Breast epithelium (tissue), 4 donors: ENCODE measurements around the gene SELENOM. TPM values are rescaled to one million over a fixed set of nuclear protein-coding genes. Genes with fewer than 3 reads are reported as not detected.

Experiments used
- DNase-seq, 2 donors: peaks; one replicate each; pipeline ENCODE4 v3.0.0-alpha.2; 2019; ENCODE audit warnings: low spot score in 2 of 2
- H3K27ac ChIP-seq, 2 donors: fragments of 200-600 bp; sonication (generic) in 1 of 2; one replicate each; pipeline ENCODE4 v1.5.1; 2016 to 2019; ENCODE audit warnings: mild to moderate bottlenecking in 1 of 2
- H3K27me3 ChIP-seq, 2 donors: fragments of 200-600 bp; sonication (generic) in 1 of 2; one replicate each; pipeline versions ENCODE4 v1.5.1 to v1.6.0; 2017 to 2019; ENCODE audit warnings: control low read depth in 1 of 2, mild to moderate bottlenecking in 1 of 2
- H3K36me3 ChIP-seq: fragments of 200-600 bp; one replicate; pipeline ENCODE4 v1.5.1; 2019
- H3K4me1 ChIP-seq, 2 donors: fragments of 200-600 bp; sonication (generic); one replicate each; pipeline ENCODE4 v1.5.1; 2016 to 2019; ENCODE audit warnings: control low read depth in 1 of 2
- H3K4me3 ChIP-seq, 3 donors: fragments of 200-600 bp; sonication (generic); 1 replicate in 2 of 3; 2 replicates in 1 of 3; pipeline ENCODE4 v1.5.1; 2016 to 2019; ENCODE audit warnings: mild to moderate bottlenecking in 3 of 3, moderate library complexity in 2 of 3
- H3K9me3 ChIP-seq, 2 donors: fragments of 200-600 bp; sonication (generic) in 1 of 2; one replicate each; pipeline ENCODE4 v1.5.1; 2016 to 2019; ENCODE audit warnings: control low read depth in 1 of 2
- POLR2A ChIP-seq: fragments of 450-650 bp; IDR thresholded peaks from one replicate; pipeline ENCODE4 v1.6.1; 2016; ENCODE audit warnings: antibody characterized with exemption, mild to moderate bottlenecking, moderate library complexity
- POLR2AphosphoS5 ChIP-seq, 3 donors: sonication (generic); formaldehyde crosslinking; IDR thresholded peaks; one replicate each; pipeline ENCODE4 v1.6.1; 2017; ENCODE audit warnings: antibody characterized with exemption in 3 of 3
- intact Hi-C: fragments of 100-400 bp; cut with DNase I; formaldehyde crosslinking; loops from one replicate; pipeline ENCODE4 v1.15.1; 2023; ENCODE audit warnings: low total_unique reads
- total RNA-seq, 3 donors: library from RNA; depleted of rRNA; stranded (reverse); fragments of >200 nt; gene quantifications; one replicate each; pipeline ENCODE4 v1.1.0, GENCODE V29; 2016
- TF ChIP-seq, protein P1 (sequence below), 3 donors: fragments of 450-650 bp; IDR thresholded peaks; one replicate each; pipeline ENCODE4 v1.5.1; 2016 to 2017; ENCODE audit warnings: antibody characterized with exemption in 3 of 3, mild to moderate bottlenecking in 3 of 3, moderate library complexity in 3 of 3

The SELENOM gene
- total RNA-seq, 3 donors from 2014 or later: 297 to 485 (median 411) TPM

DNA sequence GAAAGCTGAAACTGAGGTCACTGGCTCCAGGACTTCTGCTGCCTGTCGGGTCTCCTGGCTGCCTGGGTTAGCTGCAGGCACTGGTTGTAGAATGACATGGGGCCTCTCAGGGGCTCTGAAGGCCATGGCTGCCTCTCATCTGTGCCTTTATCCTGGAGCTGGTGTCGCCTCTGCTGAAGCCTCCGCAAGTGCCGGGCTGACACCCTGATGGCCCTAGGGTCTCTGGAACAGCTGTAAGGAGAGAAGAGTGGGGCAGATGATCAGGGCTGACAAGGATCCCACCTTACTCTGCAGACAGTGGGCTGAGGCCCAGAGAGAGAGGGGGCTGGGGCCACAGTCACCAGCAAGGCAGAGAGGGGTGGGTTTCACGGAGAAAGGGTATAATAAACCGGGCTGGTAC, 28.3 kb upstream of the SELENOM start:
- Histone ChIP-seq H3K4me1 (peaks cover 0 to 8% of the 10 kb centered on the region in 2 donors), H3K27me3 (no peaks in the 10 kb centered on the region), H3K27ac (no peak overlapping the region), H3K36me3 (no peaks in the 10 kb centered on the region), H3K4me3 (no peak overlapping the region), H3K9me3 (no peaks in the 10 kb centered on the region)
- DNase-seq: no peak
- TF ChIP-seq, protein P1, sequence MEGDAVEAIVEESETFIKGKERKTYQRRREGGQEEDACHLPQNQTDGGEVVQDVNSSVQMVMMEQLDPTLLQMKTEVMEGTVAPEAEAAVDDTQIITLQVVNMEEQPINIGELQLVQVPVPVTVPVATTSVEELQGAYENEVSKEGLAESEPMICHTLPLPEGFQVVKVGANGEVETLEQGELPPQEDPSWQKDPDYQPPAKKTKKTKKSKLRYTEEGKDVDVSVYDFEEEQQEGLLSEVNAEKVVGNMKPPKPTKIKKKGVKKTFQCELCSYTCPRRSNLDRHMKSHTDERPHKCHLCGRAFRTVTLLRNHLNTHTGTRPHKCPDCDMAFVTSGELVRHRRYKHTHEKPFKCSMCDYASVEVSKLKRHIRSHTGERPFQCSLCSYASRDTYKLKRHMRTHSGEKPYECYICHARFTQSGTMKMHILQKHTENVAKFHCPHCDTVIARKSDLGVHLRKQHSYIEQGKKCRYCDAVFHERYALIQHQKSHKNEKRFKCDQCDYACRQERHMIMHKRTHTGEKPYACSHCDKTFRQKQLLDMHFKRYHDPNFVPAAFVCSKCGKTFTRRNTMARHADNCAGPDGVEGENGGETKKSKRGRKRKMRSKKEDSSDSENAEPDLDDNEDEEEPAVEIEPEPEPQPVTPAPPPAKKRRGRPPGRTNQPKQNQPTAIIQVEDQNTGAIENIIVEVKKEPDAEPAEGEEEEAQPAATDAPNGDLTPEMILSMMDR (IDR thresholded peaks at IDR 0.05): no peak
- TF ChIP-seq POLR2AphosphoS5 (IDR thresholded peaks at IDR 0.05): no peak
- intact Hi-C loops: no loop called here

DNA sequence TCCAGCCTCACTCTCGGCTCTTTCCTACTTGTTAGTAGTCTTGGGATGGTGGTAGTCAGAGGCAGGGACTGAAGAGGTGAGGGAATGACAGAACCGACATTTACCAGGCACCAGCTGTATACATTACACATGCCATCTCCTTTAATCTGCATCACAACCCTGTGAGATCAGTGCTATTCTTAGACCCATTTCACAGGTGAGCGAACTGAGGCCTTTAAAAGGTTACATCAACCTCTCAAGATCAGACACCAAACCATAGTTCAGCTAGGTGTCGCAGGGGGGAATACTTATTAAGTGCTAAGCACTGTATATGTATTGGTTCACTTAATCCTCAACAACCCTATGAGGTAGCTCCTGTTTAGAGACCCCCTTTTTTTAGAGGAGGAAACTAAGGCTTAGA, 27.3 kb upstream of the SELENOM start:
- Histone ChIP-seq H3K27me3 (no peaks in the 10 kb centered on the region), H3K9me3 (no peaks in the 10 kb centered on the region), H3K4me3 (no peak overlapping the region), H3K27ac (no peak overlapping the region), H3K36me3 (no peaks in the 10 kb centered on the region), H3K4me1 (peaks cover 0 to 8% of the 10 kb centered on the region in 2 donors)
- no peak for DNase-seq
- intact Hi-C loops: loop anchor here (5.0 kb wide), 1 partner anchor 518 kb away; no protein-coding TSS in a partner anchor
- TF ChIP-seq POLR2A (no peak), POLR2AphosphoS5 (IDR thresholded peaks at IDR 0.05) (no peak)
- TF ChIP-seq, protein P1 (IDR thresholded peaks at IDR 0.05): no peak

DNA sequence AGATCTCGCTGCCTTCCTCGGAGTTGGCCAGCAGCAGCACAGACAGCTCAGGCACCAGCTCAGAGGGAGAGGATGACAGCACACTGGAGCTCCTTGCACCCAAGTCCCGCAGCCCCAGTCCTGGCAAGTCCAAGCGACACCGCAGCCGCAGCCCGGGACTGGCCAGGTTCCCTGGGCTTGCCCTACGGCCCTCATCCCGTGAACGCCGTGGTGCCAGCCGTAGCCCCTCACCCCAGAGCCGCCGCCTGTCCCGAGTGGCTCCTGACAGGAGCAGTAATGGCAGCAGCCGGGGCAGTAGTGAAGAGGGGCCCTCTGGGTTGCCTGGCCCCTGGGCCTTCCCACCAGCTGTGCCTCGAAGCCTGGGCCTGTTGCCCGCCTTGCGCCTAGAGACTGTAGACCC, 26.5 kb upstream of the SELENOM start:
- intact Hi-C loops: loop anchor here (5.0 kb wide), 1 partner anchor 518 kb away; no protein-coding TSS in a partner anchor
- no peaks in the 10 kb centered on the region for H3K36me3 ChIP-seq
- TF ChIP-seq POLR2A (no peak), POLR2AphosphoS5 (IDR thresholded peaks at IDR 0.05) (no peak)
- TF ChIP-seq, protein P1 (IDR thresholded peaks at IDR 0.05): no peak
- no peaks in the 10 kb centered on the region for H3K9me3 ChIP-seq
- H3K27ac ChIP-seq: no peak overlapping the region
- peaks cover 0 to 8% of the 10 kb centered on the region in 2 donors for H3K4me1 ChIP-seq
- H3K4me3 ChIP-seq: no peak overlapping the region
- no peaks in the 10 kb centered on the region for H3K27me3 ChIP-seq
- no peak for DNase-seq

DNA sequence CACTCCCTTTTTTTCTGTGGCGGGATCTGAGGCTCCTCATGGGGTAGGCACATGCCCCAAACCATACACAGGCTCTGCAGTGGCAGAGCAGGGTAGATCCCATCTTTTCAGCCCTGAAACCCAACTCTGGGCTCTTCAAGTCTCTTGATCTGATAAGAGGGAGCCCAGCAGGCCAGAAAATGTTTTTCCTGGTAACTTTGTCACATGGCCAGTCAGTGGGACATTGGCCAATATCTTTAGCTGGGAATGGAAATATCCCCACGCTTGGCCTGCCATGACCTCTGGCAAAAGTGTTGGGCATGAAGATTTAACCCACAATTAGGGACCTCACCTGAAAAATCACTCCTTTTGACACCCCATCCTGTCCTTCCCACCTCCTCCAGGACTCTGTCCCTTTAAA, 23.5 kb upstream of the SELENOM start:
- intact Hi-C loops: loop anchor here (5.0 kb wide), 1 partner anchor 521 kb away; no protein-coding TSS in a partner anchor
- Histone ChIP-seq H3K9me3 (no peaks in the 10 kb centered on the region), H3K27ac (peak overlapping the region; percentile 19 to 35), H3K4me1 (peaks cover 0 to 8% of the 10 kb centered on the region in 2 donors), H3K36me3 (no peaks in the 10 kb centered on the region), H3K4me3 (no peak overlapping the region), H3K27me3 (no peaks in the 10 kb centered on the region)
- DNase-seq: no peak
- TF ChIP-seq, protein P1 (IDR thresholded peaks at IDR 0.05): no peak
- no peak for TF ChIP-seq POLR2A
- no peak for TF ChIP-seq POLR2AphosphoS5 (IDR thresholded peaks at IDR 0.05)

DNA sequence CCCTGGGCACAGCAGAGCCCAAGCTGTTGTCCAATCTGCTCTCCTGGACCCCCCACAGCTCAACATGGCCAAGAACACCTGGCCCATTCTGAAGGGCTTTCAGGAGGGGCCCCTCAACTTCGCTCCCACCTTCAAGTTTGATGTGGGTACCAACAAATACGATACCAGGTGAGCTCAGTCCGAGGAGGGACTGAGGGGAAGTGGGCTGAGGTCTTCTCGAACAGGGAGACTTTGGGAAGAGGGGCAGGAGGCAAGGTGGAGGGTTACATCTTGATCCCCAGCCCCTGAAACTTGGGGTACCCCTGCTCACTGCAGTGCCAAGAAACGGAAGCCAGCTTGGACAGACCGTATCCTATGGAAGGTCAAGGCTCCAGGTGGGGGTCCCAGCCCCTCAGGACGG, 20.8 kb upstream of the SELENOM start:
- intact Hi-C loops: no loop called here
- no peak for DNase-seq
- H3K9me3 ChIP-seq: no peaks in the 10 kb centered on the region
- H3K4me1 ChIP-seq: peaks cover 0 to 8% of the 10 kb centered on the region in 2 donors
- no peaks in the 10 kb centered on the region for H3K27me3 ChIP-seq
- no peaks in the 10 kb centered on the region for H3K36me3 ChIP-seq
- no peak overlapping the region for H3K4me3 ChIP-seq
- no peak overlapping the region for H3K27ac ChIP-seq
- TF ChIP-seq POLR2A (no peak), POLR2AphosphoS5 (IDR thresholded peaks at IDR 0.05) (no peak)
- TF ChIP-seq, protein P1 (IDR thresholded peaks at IDR 0.05): no peak
